RWPE1 (cell line): ENCODE measurements around the gene CNNM1.
A peak's percentile ranks its signal among the peaks of the same experiment; 100 is the strongest.

ENCODE experiments used
- CTCF ChIA-PET: fragments of 350-600 bp; sonication (Branson Sonifier 250); formaldehyde crosslinking; extraction: SDS; loops from one replicate; lab custom pipeline; 2021; lab: Yijun Ruan, JAX
- POLR2A ChIA-PET: fragments of 400-600 bp; formaldehyde crosslinking; extraction: SDS; loops from one replicate; lab custom pipeline; 2020; ENCODE audit warnings: antibody characterized with exemption; ENCODE audit not compliant: low non-redundant PET; lab: Yijun Ruan, JAX
- DNase-seq: peaks from one replicate; pipeline ENCODE4 v3.0.0; 2012; ENCODE audit warnings: low spot score
- H3K27ac ChIP-seq: fragments of 450-650 bp; 2 replicates; pipeline ENCODE4 v1.5.1; 2017
- TF ChIP-seq, protein P1 (sequence below): fragments of 450-650 bp; conservative IDR thresholded peaks from 2 replicates; pipeline ENCODE4 v1.5.1; 2017; ENCODE audit warnings: low read depth, mild to moderate bottlenecking

CNNM1 gene

DNA sequence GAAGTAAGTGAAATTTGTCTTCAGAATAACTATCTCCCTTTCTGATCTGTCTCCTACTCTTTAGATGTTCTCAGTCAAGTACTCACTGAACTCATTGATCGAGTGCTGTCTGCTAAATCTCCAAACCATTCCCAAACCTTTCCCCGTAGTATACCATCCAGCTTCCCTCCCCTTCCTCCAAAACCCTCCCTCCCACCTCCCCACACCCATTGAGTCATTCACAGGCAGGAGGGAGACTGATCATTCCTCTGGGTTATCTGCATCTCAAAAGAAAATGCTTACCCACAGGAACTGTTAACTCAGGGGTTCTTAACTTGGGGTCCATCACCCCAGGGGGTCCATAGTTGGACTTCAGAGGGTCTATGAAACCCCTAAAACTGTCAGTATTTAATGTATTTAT is 63.9 kb downstream of the CNNM1 start:
- DNase-seq = peak; percentile 25
- ChIA-PET CTCF (interaction anchor here (0.9 to 1.4 kb wide), 3 partner anchors 10 to 947 kb away, joined by 3 to 5 read pairs (median 4); no protein-coding TSS in a partner anchor), POLR2A (interaction anchor here (0.7 to 0.8 kb wide), 2 partner anchors 37 to 38 kb away, joined by 3 to 4 read pairs; partner anchors contain the start of gene GOT1)

GRCh38 chr10:99393683-99394082 is 64.5 kb downstream of the CNNM1 start:
- DNase-seq = no peak
- H3K27ac ChIP-seq = no peak overlapping the region; the same call in 1 of the 2 replicates
- ChIA-PET POLR2A (interaction anchor here (0.5 to 0.7 kb wide), 2 partner anchors 30 to 36 kb away, joined by 3 to 4 read pairs; no protein-coding TSS in a partner anchor), CTCF (no interaction called here)
- TF ChIP-seq, protein P1, sequence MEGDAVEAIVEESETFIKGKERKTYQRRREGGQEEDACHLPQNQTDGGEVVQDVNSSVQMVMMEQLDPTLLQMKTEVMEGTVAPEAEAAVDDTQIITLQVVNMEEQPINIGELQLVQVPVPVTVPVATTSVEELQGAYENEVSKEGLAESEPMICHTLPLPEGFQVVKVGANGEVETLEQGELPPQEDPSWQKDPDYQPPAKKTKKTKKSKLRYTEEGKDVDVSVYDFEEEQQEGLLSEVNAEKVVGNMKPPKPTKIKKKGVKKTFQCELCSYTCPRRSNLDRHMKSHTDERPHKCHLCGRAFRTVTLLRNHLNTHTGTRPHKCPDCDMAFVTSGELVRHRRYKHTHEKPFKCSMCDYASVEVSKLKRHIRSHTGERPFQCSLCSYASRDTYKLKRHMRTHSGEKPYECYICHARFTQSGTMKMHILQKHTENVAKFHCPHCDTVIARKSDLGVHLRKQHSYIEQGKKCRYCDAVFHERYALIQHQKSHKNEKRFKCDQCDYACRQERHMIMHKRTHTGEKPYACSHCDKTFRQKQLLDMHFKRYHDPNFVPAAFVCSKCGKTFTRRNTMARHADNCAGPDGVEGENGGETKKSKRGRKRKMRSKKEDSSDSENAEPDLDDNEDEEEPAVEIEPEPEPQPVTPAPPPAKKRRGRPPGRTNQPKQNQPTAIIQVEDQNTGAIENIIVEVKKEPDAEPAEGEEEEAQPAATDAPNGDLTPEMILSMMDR = no peak

More for the DNA sequence above, 63.9 kb downstream of the CNNM1 start:
- no peak overlapping the region for H3K27ac ChIP-seq
- TF ChIP-seq, protein P1 = no peak

GRCh38 chr10:99394256-99394655 is 65.1 kb downstream of the CNNM1 start:
- no peak overlapping the region for H3K27ac ChIP-seq
- CTCF ChIA-PET = no interaction called here
- TF ChIP-seq, protein P1 = no peak
- POLR2A ChIA-PET = no interaction called here
- peak; percentile 57 for DNase-seq

- ChIA-PET CTCF (interaction anchor here (0.5 kb wide), 1 partner anchor 41 kb away, joined by 3 read pairs; no protein-coding TSS in a partner anchor), POLR2A (no interaction called here)
- TF ChIP-seq, protein P1 = no peak
- H3K27ac ChIP-seq = no peak overlapping the region
- DNase-seq = peak; percentile 51
Observed at GRCh38 chr10:99394761-99395386, 65.7 kb downstream of the CNNM1 start.

GRCh38 chr10:99395750-99396445 is 66.7 kb downstream of the CNNM1 start:
- TF ChIP-seq, protein P1 = no peak
- POLR2A ChIA-PET = no interaction called here
- CTCF ChIA-PET = no interaction called here
- H3K27ac ChIP-seq = no peak overlapping the region
- peak; percentile 94 for DNase-seq

DNA sequence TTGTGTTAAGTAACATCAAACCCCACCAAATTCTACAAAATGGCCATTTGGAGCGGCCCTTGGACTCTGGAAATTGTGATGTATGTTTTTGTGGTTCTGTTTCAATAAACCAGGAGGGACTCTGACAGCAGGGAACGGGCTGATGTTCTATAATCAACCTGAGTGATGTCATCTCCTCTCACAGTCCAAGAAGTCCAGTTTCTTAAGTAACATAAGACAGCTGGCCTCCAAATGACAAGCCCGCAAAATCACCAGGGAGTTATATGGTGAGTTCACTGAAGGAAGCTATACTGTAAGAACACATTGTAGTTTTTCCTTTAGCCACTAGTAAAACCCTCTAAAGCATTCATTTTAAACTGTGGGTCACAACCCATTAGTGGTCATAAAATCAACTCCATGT is 67.3 kb downstream of the CNNM1 start:
- DNase-seq = peak; percentile 17
- ChIA-PET POLR2A (no interaction called here), CTCF (interaction anchor here (0.5 to 0.9 kb wide), 2 partner anchors 163 to 1654 kb away, joined by 3 to 4 read pairs; no protein-coding TSS in a partner anchor)
- TF ChIP-seq, protein P1 = no peak
- H3K27ac ChIP-seq = no peak overlapping the region
